ENCODE data around the gene TNFAIP3. TPM values are rescaled to one million over a fixed set of nuclear protein-coding genes. Genes with fewer than 3 reads are reported as not detected.
A peak's percentile ranks its signal among the peaks of the same experiment; 100 is the strongest.

The TNFAIP3 gene
- total RNA-seq, 4 donors from 2014 or later = 21.6 to 48.4 (median 32.8) TPM

DNA sequence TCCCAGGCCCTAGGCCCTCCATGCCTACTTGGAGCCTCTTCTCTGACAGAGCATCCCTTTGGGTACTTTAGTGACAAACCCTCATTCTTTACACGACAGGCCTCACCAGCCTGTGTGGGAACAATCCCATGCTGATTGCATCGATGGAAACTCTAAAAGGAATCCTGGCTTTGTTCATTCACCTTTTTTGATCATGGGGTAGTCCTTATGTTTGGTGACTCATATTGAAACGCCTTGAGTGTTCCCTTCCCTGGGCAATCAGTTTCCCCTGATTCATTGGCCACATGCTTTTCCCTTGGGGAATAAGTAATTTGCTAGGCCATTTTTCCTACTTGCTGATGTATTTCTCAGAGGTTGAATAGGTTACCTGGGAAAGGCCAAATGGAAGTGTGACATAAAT lies 14.7 kb upstream of the TNFAIP3 start:
- 65 to 73% methylated on average over 3 of the region's 3 CpGs for WGBS, 2 donors
- H3K4me3 ChIP-seq = no peak overlapping the region
- no peak for TF ChIP-seq EP300 (IDR thresholded peaks at IDR 0.05)
- no peak for TF ChIP-seq POLR2A (IDR thresholded peaks at IDR 0.05)
- no peak for TF ChIP-seq CTCF (IDR thresholded peaks at IDR 0.05)

GRCh38 chr6:137852811-137853210 lies 14.2 kb upstream of the TNFAIP3 start:
- H3K27ac ChIP-seq = no peak overlapping the region
- no peaks in the 10 kb centered on the region for H3K36me3 ChIP-seq
- H3K4me1 ChIP-seq = peaks cover 0 to 17% (median 0%) of the 10 kb centered on the region in 4 donors
- no peak for DNase-seq (ENCODE audit: low spot score in 2 of 2)
- 88 to 92% methylated on average over 1 of the region's 1 CpG for WGBS, 2 donors
- no peaks in the 10 kb centered on the region for H3K27me3 ChIP-seq
- TF ChIP-seq POLR2A (IDR thresholded peaks at IDR 0.05) (no peak), CTCF (IDR thresholded peaks at IDR 0.05) (no peak), EP300 (IDR thresholded peaks at IDR 0.05) (no peak)
- H3K9me3 ChIP-seq = no peaks in the 10 kb centered on the region
- no peak overlapping the region for H3K4me3 ChIP-seq

More for the DNA sequence above, 14.7 kb upstream of the TNFAIP3 start:
- DNase-seq (ENCODE audit: low spot score in 2 of 2) = no peak
- no peak overlapping the region for H3K27ac ChIP-seq
- no peaks in the 10 kb centered on the region for H3K9me3 ChIP-seq
- peaks cover 0 to 17% (median 0%) of the 10 kb centered on the region in 4 donors for H3K4me1 ChIP-seq
- no peaks in the 10 kb centered on the region for H3K27me3 ChIP-seq
- no peaks in the 10 kb centered on the region for H3K36me3 ChIP-seq

DNA sequence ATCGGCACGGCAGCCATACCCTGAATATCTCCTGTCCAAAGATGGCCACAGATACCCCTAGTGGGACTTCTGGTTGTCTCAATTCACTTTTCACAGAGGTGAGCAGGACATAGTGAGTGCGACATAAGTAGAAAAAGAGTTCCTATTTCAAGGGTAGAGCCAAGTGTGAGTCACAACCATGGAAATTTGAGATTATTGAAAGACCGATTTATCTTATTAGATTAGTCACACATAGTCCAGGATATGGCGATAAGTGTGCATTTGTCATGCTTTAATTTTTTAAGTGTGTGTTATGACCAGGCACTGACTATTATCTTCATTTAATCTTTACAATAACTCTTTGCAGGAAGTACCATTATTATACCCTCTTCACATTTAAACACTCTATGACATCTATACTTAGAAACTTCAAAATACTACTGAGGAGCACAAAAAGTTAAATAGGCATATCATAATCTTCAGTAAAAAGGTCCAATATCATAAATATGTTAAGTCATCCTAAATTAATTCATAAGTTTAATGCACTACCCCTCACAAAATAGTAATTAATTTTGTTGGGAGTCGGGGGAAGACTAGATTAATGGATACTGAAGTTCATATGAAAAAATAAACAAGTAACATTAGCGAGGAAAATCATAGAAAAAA lies 13.4 kb upstream of the TNFAIP3 start:
- 93 to 94% methylated on average over 7 of the region's 7 CpGs for WGBS, 2 donors
- no peak overlapping the region for H3K4me3 ChIP-seq
- no peaks in the 10 kb centered on the region for H3K36me3 ChIP-seq
- H3K27me3 ChIP-seq = no peaks in the 10 kb centered on the region
- H3K9me3 ChIP-seq = no peaks in the 10 kb centered on the region
- H3K27ac ChIP-seq = no peak overlapping the region
- no peak for TF ChIP-seq POLR2A (IDR thresholded peaks at IDR 0.05)
- TF ChIP-seq EP300 (IDR thresholded peaks at IDR 0.05) = no peak
- no peak for TF ChIP-seq CTCF (IDR thresholded peaks at IDR 0.05)
- H3K4me1 ChIP-seq = peaks cover 0 to 15% (median 0%) of the 10 kb centered on the region in 4 donors
- DNase-seq (ENCODE audit: low spot score in 2 of 2) = no peak

- peak in 1 of 2 donors; percentile 8 for TF ChIP-seq EP300 (IDR thresholded peaks at IDR 0.05)
- no peak for TF ChIP-seq POLR2A (IDR thresholded peaks at IDR 0.05)
- no peak for TF ChIP-seq CTCF (IDR thresholded peaks at IDR 0.05)
- H3K27me3 ChIP-seq = no peaks in the 10 kb centered on the region
- H3K27ac ChIP-seq = no peak overlapping the region
- H3K4me1 ChIP-seq = no peaks in the 10 kb centered on the region
- H3K36me3 ChIP-seq = no peaks in the 10 kb centered on the region
- 93 to 100% methylated on average over 2 of the region's 2 CpGs for WGBS, 2 donors
- H3K4me3 ChIP-seq = no peak overlapping the region
- no peak for DNase-seq (ENCODE audit: low spot score in 2 of 2)
- H3K9me3 ChIP-seq = no peaks in the 10 kb centered on the region
Observed at GRCh38 chr6:137856138-137856898, 10.7 kb upstream of the TNFAIP3 start.

DNA sequence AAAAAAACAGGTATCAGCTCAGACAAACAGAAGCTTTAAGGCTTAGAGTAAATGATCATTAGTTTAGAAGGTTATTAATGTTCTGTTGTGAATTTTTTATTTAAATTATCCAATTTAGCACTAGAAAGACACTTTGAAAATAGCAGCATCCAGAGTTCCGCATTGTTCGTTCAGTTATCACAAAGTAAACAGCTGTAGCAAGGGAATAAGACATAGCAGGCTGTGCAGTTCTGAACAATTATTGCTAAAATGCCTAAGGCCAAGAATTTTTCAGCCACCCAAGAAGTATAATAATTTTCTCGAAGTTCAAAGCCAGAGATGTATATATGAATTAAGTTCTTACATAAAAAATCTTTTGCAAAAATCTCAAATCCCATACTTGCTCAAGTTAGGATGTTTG lies 8.0 kb upstream of the TNFAIP3 start:
- no peak for DNase-seq (ENCODE audit: low spot score in 2 of 2)
- Histone ChIP-seq H3K4me1 (peaks cover 0 to 13% (median 0%) of the 10 kb centered on the region in 4 donors), H3K9me3 (no peaks in the 10 kb centered on the region), H3K27me3 (no peaks in the 10 kb centered on the region), H3K27ac (no peak overlapping the region), H3K36me3 (no peaks in the 10 kb centered on the region), H3K4me3 (no peak overlapping the region)
- TF ChIP-seq CTCF (IDR thresholded peaks at IDR 0.05) = no peak
- no peak for TF ChIP-seq EP300 (IDR thresholded peaks at IDR 0.05)
- TF ChIP-seq POLR2A (IDR thresholded peaks at IDR 0.05) = no peak
- 68 to 69% methylated on average over 3 of the region's 3 CpGs for WGBS, 2 donors

Data from tibial nerve (tissue), 4 donors.